ENCODE measurements around the gene SCN5A. TPM values are rescaled to one million over a fixed set of nuclear protein-coding genes. Genes with fewer than 3 reads are reported as not detected.

The SCN5A gene
- total RNA-seq, 2 experiments from 2014 or later: 0.20 to 0.52 TPM

- H3K9me3 Mint-ChIP-seq: no peaks in the 10 kb centered on the region
- ATAC-seq (no peak), DNase-seq (no peak)
- ChIA-PET POLR2A (no interaction called here), CTCF (interaction anchor here (1.9 to 5.9 kb wide), 2 partner anchors 12 to 122 kb away, joined by 7 to 38 read pairs; no protein-coding TSS in a partner anchor)
- no peak overlapping the region for H3K4me3 Mint-ChIP-seq
- H3K27me3 Mint-ChIP-seq: peaks cover 2% of the 10 kb centered on the region
- H3K4me1 Mint-ChIP-seq (ENCODE audit: low read depth): peaks cover 2% of the 10 kb centered on the region
- intact Hi-C loops (cut with micrococcal nuclease): no loop called here
- no peak for TF ChIP-seq CTCF (IDR thresholded peaks at IDR 0.05)
- H3K36me3 Mint-ChIP-seq (ENCODE audit: low read depth): no peaks in the 10 kb centered on the region
- no peak overlapping the region for H3K27ac Mint-ChIP-seq
Measured at GRCh38 chr3:38643592-38643991, 5.9 kb downstream of the SCN5A start.

GRCh38 chr3:38643090-38643489, 6.4 kb downstream of the SCN5A start:
- TF ChIP-seq CTCF (IDR thresholded peaks at IDR 0.05): no peak
- ChIA-PET CTCF (interaction anchor here (1.1 to 1.9 kb wide), 3 partner anchors 9 to 122 kb away, joined by 4 to 7 read pairs (median 5); no protein-coding TSS in a partner anchor), POLR2A (no interaction called here)
- no peak for DNase-seq
- ATAC-seq: no peak
- no peaks in the 10 kb centered on the region for H3K4me1 Mint-ChIP-seq (ENCODE audit: low read depth)
- H3K9me3 Mint-ChIP-seq: no peaks in the 10 kb centered on the region
- intact Hi-C loops (cut with micrococcal nuclease): no loop called here
- no peak overlapping the region for H3K27ac Mint-ChIP-seq
- H3K4me3 Mint-ChIP-seq: no peak overlapping the region
- no peaks in the 10 kb centered on the region for H3K36me3 Mint-ChIP-seq (ENCODE audit: low read depth)
- H3K27me3 Mint-ChIP-seq: peaks cover 2% of the 10 kb centered on the region

DNA sequence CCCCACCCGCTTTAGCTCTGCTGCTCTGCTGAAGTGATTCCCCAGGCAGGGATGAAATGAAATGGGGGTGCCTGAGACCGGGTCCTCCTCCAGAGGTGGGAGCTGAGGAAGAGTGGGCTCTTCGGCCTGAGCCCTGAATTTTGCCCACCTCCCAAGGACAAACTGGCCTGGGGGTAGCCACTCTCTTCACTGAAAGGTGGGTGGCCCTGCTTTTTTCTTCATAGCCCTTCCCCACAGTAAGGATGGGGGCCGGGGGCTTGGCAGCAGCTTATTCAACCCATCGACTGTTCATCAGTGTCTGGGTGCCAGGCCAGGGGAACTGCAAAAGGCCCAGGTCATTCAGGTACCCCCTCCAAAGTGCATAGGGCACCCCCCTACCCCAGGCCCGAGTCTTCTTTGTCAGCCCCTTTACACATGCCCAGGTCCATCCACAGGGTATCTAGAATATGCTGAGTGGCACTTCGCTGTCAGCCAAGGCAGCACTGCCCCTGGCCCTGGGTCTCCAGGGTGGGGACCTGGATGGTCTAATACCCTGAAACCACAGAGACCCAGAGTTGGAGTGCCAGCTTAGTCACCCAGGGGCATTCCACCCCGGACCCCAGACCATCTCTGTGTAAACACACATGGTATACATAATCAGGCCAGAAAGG, 7.9 kb downstream of the SCN5A start:
- CTCF ChIA-PET: interaction anchor here (0.9 to 1.7 kb wide), 2 partner anchors 10 to 120 kb away, joined by 3 to 5 read pairs; no protein-coding TSS in a partner anchor
- Mint-ChIP-seq H3K27ac (no peak overlapping the region), H3K4me1 (ENCODE audit: low read depth) (no peaks in the 10 kb centered on the region), H3K4me3 (no peak overlapping the region), H3K36me3 (ENCODE audit: low read depth) (no peaks in the 10 kb centered on the region), H3K27me3 (peaks cover 2% of the 10 kb centered on the region), H3K9me3 (no peaks in the 10 kb centered on the region)
- DNase-seq (no peak), ATAC-seq (no peak)
- TF ChIP-seq CTCF (IDR thresholded peaks at IDR 0.05): no peak
- intact Hi-C loops (cut with micrococcal nuclease): no loop called here
- POLR2A ChIA-PET: interaction anchor here (1.2 kb wide), 1 partner anchor 120 kb away, joined by 3 read pairs; no protein-coding TSS in a partner anchor

DNA sequence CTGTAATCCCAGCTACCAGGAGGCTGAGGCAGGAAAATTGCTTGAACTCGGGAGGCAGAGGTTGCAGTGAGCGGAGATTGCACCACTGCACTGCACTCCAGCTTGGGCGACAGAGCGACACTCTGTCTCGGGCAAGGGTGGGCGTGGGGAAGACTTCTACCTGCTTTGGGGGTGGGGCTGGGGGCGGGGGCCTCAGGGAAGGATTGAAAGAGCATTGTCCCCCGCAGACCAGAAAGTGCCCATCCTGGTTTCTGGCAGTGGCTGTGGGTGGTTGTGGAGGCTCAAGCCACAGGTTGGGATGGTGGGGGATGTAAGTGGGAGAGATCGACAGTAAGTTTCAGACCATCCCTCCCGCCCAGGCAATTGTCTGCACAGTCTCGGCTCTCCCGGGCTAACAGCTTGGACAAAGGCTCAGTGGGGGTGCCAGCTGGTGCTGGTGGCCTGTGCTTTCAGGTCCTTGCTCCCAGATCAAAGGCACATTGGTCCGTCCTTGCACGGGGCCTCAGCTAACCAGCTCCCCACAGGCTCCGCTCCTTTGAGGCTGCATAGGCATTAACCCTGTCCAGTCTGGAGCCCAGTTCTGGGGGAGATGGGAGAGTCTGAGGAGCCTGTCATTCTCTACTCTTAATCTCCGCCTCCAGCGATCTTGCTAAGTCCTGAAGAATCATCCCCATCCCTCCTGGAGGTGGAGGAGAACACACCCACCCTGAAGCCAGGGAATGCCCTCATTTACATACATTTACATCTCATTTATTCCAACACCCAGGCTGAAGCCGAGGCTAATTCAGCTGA, 8.6 kb downstream of the SCN5A start:
- intact Hi-C loops (cut with micrococcal nuclease): no loop called here
- CTCF ChIA-PET: interaction anchor here (0.9 to 1.3 kb wide), 2 partner anchors 10 to 11 kb away, joined by 3 to 4 read pairs; no protein-coding TSS in a partner anchor
- H3K4me3 Mint-ChIP-seq: no peak overlapping the region

More for the DNA sequence above, 8.6 kb downstream of the SCN5A start:
- no peak for ATAC-seq
- no peak for DNase-seq
- POLR2A ChIA-PET: interaction anchor here (1.2 kb wide), 1 partner anchor 119 kb away, joined by 3 read pairs; no protein-coding TSS in a partner anchor
- Mint-ChIP-seq H3K4me1 (ENCODE audit: low read depth) (no peaks in the 10 kb centered on the region), H3K9me3 (no peaks in the 10 kb centered on the region), H3K27ac (no peak overlapping the region), H3K36me3 (ENCODE audit: low read depth) (no peaks in the 10 kb centered on the region), H3K27me3 (peaks cover 2% of the 10 kb centered on the region)
- TF ChIP-seq CTCF (IDR thresholded peaks at IDR 0.05): no peak
